ENCODE measurements around the gene KLRB1. TPM values are rescaled to one million over a fixed set of nuclear protein-coding genes. Genes with fewer than 3 reads are reported as not detected.
"Not testable (repeated sequence)": the region's sequence is repeated elsewhere in the genome, so short reads cannot be mapped to it uniquely, and the experiment has no call there.

Gene KLRB1
- total RNA-seq, 1 donor from 2014 or later: 4.3 TPM

DNA sequence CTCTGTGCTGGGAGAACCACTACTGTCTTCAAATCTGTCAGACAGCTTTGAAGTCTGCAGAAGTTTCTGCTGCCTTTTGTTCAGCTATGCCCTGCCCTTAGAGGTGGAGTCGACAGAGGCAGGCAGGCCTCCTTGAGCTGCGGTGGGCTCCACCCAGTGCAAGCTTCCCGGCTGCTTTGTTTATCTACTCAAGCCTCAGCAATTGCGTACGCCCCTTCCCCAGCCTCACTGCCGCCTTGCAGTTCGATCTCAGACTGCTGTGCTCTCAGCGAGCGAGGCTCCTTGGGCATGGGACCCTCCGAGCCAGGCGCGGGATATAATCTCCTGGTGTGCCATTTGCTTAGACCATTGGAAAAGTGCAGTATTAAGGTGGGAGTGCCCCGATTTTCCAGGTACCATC is 25.1 kb upstream of the KLRB1 start:
- ATAC-seq (no peak), DNase-seq (no peak)
- Histone ChIP-seq H3K9me3 (no peaks in the 10 kb centered on the region), H3K4me3 (no peak overlapping the region), H3K27me3 (ENCODE audit: low read depth) (no peaks in the 10 kb centered on the region), H3K36me3 (no peaks in the 10 kb centered on the region), H3K4me1 (peaks cover 12% of the 10 kb centered on the region), H3K27ac (no peak overlapping the region)
- intact Hi-C loops (cut with DNase I): no loop called here
- TF ChIP-seq CTCF (IDR thresholded peaks at IDR 0.05): no peak

GRCh38 chr12:9626821-9627220 is 19.1 kb upstream of the KLRB1 start:
- intact Hi-C loops (cut with DNase I): no loop called here
- DNase-seq (no peak), ATAC-seq (no peak)
- Histone ChIP-seq H3K4me3 (no peak overlapping the region), H3K27ac (no peak overlapping the region), H3K9me3 (peaks cover 8% of the 10 kb centered on the region), H3K36me3 (no peaks in the 10 kb centered on the region), H3K4me1 (no peaks in the 10 kb centered on the region), H3K27me3 (ENCODE audit: low read depth) (no peaks in the 10 kb centered on the region)
- TF ChIP-seq CTCF (IDR thresholded peaks at IDR 0.05): no peak

- H3K27ac ChIP-seq: no peak overlapping the region
- no peak for TF ChIP-seq CTCF (IDR thresholded peaks at IDR 0.05)
- H3K4me1 ChIP-seq: no peaks in the 10 kb centered on the region
- H3K27me3 ChIP-seq (ENCODE audit: low read depth): no peaks in the 10 kb centered on the region
- H3K9me3 ChIP-seq: peaks cover 8% of the 10 kb centered on the region
- H3K4me3 ChIP-seq: no peak overlapping the region
- no peak for ATAC-seq
- intact Hi-C loops (cut with DNase I): no loop called here
- no peak for DNase-seq
- no peaks in the 10 kb centered on the region for H3K36me3 ChIP-seq
These were observed 18.6 kb upstream of the KLRB1 start for GRCh38 chr12:9626291-9626690.

DNA sequence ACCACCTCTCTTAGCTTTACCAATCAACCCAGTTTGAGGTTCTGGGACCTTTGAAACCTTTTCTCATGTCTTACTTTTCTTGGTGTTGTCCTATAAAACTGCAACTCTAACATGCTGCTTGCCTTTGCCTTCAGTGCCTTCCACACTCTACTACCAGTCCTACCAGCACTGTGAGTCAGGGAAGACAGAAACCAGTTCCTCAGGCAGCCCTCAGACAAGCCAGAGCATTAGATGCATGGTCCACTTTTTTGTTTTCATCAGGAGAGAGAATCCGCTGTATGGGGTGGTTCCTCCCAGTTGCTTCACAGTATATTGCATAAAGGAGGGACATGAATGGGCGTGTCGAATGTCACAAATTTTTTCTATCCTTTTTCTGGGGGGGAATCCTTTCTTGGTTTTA is 17.3 kb upstream of the KLRB1 start:
- H3K4me3 ChIP-seq: no peak overlapping the region
- H3K27ac ChIP-seq: no peak overlapping the region
- ATAC-seq (no peak), DNase-seq (no peak)
- TF ChIP-seq CTCF (IDR thresholded peaks at IDR 0.05): no peak
- no peaks in the 10 kb centered on the region for H3K27me3 ChIP-seq (ENCODE audit: low read depth)
- H3K36me3 ChIP-seq: no peaks in the 10 kb centered on the region
- peaks cover 8% of the 10 kb centered on the region for H3K9me3 ChIP-seq
- no peaks in the 10 kb centered on the region for H3K4me1 ChIP-seq
- intact Hi-C loops (cut with DNase I): no loop called here

- Histone ChIP-seq H3K4me3 (no peak overlapping the region), H3K9me3 (peaks cover 5% of the 10 kb centered on the region), H3K27me3 (ENCODE audit: low read depth) (no peaks in the 10 kb centered on the region), H3K4me1 (no peaks in the 10 kb centered on the region), H3K36me3 (no peaks in the 10 kb centered on the region), H3K27ac (no peak overlapping the region)
- DNase-seq: no peak
- no peak for TF ChIP-seq CTCF (IDR thresholded peaks at IDR 0.05)
- intact Hi-C loops (cut with DNase I): no loop called here
- ATAC-seq: no peak
These were observed 11.9 kb upstream of the KLRB1 start for GRCh38 chr12:9619411-9620179.

DNA sequence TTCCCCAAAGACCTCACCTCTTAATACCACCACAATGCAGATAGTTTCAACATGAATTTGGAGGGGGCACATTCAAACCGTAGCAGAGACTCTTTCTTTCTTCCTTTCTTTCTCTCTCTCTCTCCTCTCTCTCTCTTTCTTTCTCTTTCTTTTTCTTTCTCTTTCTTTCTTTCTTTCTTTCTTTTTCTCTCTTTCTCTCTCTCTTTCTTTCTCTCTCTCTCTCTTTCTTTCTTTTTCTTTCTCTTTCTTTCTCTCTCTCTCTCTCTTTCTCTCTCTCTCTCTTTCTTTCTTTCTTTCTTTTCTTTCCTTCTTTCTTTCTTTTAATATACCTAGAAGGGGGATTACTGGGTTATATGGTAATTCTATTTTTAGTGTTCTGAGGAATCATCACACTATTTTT is 11.2 kb upstream of the KLRB1 start:
- H3K27me3 ChIP-seq (ENCODE audit: low read depth); H3K27ac ChIP-seq; intact Hi-C loops (cut with DNase I); H3K4me3 ChIP-seq; H3K9me3 ChIP-seq; H3K4me1 ChIP-seq; H3K36me3 ChIP-seq; DNase-seq; ATAC-seq: not testable (repeated sequence)
